ENCODE results near the gene GJC2. TPM values are rescaled to one million over a fixed set of nuclear protein-coding genes. Genes with fewer than 3 reads are reported as not detected.

The GJC2 gene
- total and polyA plus RNA-seq, 2 donors (not counting 3 experiments of a cell fraction or from before 2014, with no cell fraction given) = 0.58 to 1.2 TPM

GRCh38 chr1:228163776-228164519 lies 14.2 kb downstream of the GJC2 start:
- Histone ChIP-seq H3K4me1 (ENCODE audit: control insufficient read depth, extremely low read depth, insufficient read depth, low read length) (peaks cover 29% of the 10 kb centered on the region), H3K9me3 (replicated peaks; ENCODE audit: control insufficient read depth, insufficient read depth, low read length) (no peaks in the 10 kb centered on the region), H2AFZ (ENCODE audit: low read depth, low read length) (no peak overlapping the region), H3K79me2 (ENCODE audit: control insufficient read depth, insufficient read depth, low read length) (peaks cover 10% of the 10 kb centered on the region), H3K9ac (replicated peaks; ENCODE audit: extremely low read depth, insufficient read depth, low read length) (no peak overlapping the region), H3K27ac (ENCODE audit: insufficient read depth, low read depth, low read length) (no peak overlapping the region), H3K4me2 (ENCODE audit: insufficient read depth, low read length) (no peak overlapping the region), H3K27me3 (ENCODE audit: control insufficient read depth in 2 of 2, insufficient read depth in 2 of 2, low read length in 2 of 2) (no peaks in the 10 kb centered on the region), H3K4me3 (replicated peaks in 1 of 3; ENCODE audit: insufficient read depth in 1 of 3, low read depth in 1 of 3, low read length in 3 of 3) (no peak overlapping the region), H3K36me3 (ENCODE audit: control insufficient read depth in 2 of 2, extremely low read depth in 1 of 2, insufficient read depth in 2 of 2, low read length in 2 of 2) (no peaks in the 10 kb centered on the region), H3K9me1 (replicated peaks; ENCODE audit: control insufficient read depth, extremely low read depth, insufficient read depth, low read length) (no peaks in the 10 kb centered on the region), H4K20me1 (replicated peaks; ENCODE audit: control insufficient read depth, extremely low read depth, insufficient read depth, low read length) (no peaks in the 10 kb centered on the region)
- ChIA-PET POLR2A (interaction anchor here (1.7 kb wide), 1 partner anchor 13 kb away, joined by 4 read pairs; no protein-coding TSS in a partner anchor), CTCF (interaction anchor here (0.8 to 4.9 kb wide), 2 partner anchors 16 to 32 kb away, joined by 3 to 43 read pairs; no protein-coding TSS in a partner anchor)
- TF ChIP-seq POLR2A (IDR thresholded peaks at IDR 0.05; ENCODE audit: low read depth, low read length) = no peak
- TF ChIP-seq JUN (IDR thresholded peaks at IDR 0.05; ENCODE audit: borderline replicate concordance, insufficient read depth, insufficient read length, low read depth) = no peak
- no peak for TF ChIP-seq FOS (IDR thresholded peaks at IDR 0.05; ENCODE audit: borderline replicate concordance, insufficient read depth, low read length)
- TF ChIP-seq, protein P1, sequence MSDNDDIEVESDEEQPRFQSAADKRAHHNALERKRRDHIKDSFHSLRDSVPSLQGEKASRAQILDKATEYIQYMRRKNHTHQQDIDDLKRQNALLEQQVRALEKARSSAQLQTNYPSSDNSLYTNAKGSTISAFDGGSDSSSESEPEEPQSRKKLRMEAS (IDR thresholded peaks at IDR 0.05; ENCODE audit: insufficient read depth, insufficient read length) = no peak
- TF ChIP-seq, protein P2, sequence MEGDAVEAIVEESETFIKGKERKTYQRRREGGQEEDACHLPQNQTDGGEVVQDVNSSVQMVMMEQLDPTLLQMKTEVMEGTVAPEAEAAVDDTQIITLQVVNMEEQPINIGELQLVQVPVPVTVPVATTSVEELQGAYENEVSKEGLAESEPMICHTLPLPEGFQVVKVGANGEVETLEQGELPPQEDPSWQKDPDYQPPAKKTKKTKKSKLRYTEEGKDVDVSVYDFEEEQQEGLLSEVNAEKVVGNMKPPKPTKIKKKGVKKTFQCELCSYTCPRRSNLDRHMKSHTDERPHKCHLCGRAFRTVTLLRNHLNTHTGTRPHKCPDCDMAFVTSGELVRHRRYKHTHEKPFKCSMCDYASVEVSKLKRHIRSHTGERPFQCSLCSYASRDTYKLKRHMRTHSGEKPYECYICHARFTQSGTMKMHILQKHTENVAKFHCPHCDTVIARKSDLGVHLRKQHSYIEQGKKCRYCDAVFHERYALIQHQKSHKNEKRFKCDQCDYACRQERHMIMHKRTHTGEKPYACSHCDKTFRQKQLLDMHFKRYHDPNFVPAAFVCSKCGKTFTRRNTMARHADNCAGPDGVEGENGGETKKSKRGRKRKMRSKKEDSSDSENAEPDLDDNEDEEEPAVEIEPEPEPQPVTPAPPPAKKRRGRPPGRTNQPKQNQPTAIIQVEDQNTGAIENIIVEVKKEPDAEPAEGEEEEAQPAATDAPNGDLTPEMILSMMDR (IDR thresholded peaks at IDR 0.05; ENCODE audit: extremely low read depth in 1 of 2, insufficient read depth in 1 of 2, low read depth in 1 of 2, low read length in 2 of 2) = no peak
- TF ChIP-seq POLR2AphosphoS5 (IDR thresholded peaks at IDR 0.05; ENCODE audit: insufficient read depth, low read depth, low read length) = no peak
- no peak for TF ChIP-seq EZH2 (IDR thresholded peaks at IDR 0.05; ENCODE audit: borderline replicate concordance, low read depth, low read length, severe bottlenecking)
- no peak for TF ChIP-seq MYC (IDR thresholded peaks at IDR 0.05; ENCODE audit: low read depth, low read length)
- no peak for TF ChIP-seq GATA2 (IDR thresholded peaks at IDR 0.05; ENCODE audit: insufficient read depth, insufficient read length, low read depth, low read length)
- no peak for FAIRE-seq
- intact Hi-C loops (cut with micrococcal nuclease) = loop anchor here (2.0 to 10.0 kb wide), 2 partner anchors 295 to 379 kb away; a partner anchor contains a TSS
- dilution Hi-C loops (cut with MboI; ENCODE audit: extremely low pct_ligation_motif_present, low sequenced_read_pairs) = no loop called here
- DNase-seq (ENCODE audit: low read depth, low spot score) = no peak
- BruUV-seq (replicated peaks) = no TSS peak

Data from endothelial cell of umbilical vein (primary cell).